ENCODE results near the gene CAPN13. TPM values are rescaled to one million over a fixed set of nuclear protein-coding genes. Genes with fewer than 3 reads are reported as not detected.
A peak's percentile ranks its signal among the peaks of the same experiment; 100 is the strongest.

Gene CAPN13
- total and polyA plus RNA-seq, 4 experiments from 2014 or later, result not detected

DNA sequence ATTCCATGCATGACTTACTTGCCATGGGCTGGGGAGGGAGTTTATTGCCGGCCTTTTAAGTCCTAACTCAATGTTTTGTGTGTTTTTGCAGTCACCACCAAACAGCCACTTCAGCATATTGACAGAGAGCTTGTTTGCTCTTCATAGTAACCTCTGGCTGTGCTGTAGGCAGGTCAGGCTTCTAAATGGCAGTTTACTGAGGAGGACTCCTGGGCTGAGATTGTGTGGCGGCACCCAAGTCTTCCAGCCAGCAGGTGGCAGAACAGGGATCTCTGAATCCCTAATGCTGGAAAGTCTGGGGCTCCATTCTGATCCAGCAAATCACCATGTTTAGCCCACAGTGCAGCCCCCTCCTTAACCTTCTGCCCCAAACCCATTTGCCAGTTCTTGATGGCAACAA, 121.2 kb downstream of the CAPN13 start:
- no peak overlapping the region for H3K4me3 ChIP-seq (ENCODE audit: low read length in 2 of 2)
- no peak overlapping the region for H3K27ac Mint-ChIP-seq
- H3K9me3 Mint-ChIP-seq, result no peaks in the 10 kb centered on the region
- no peaks in the 10 kb centered on the region for H3K27me3 ChIP-seq (ENCODE audit: insufficient read depth, low read length)
- intact Hi-C loops (cut with micrococcal nuclease), result no loop called here
- ChIA-PET CTCF (ENCODE audit: partially characterized antibody) (interaction anchor here (0.6 to 2.5 kb wide), 9 partner anchors 17 to 521 kb away, joined by 3 to 9 read pairs (median 4); no protein-coding TSS in a partner anchor), POLR2A (ENCODE audit: partially characterized antibody) (no interaction called here)
- no peaks in the 10 kb centered on the region for H3K4me1 ChIP-seq (ENCODE audit: insufficient read depth, low read length)
- H3K9me3 ChIP-seq (ENCODE audit: control insufficient read depth in 1 of 2, low read length in 2 of 2), result no peaks in the 10 kb centered on the region
- no peaks in the 10 kb centered on the region for H3K36me3 ChIP-seq (ENCODE audit: insufficient read depth, low read length)
- DNase-seq, result no peak
- H3K36me3 Mint-ChIP-seq, result no peaks in the 10 kb centered on the region
- H3K4me1 Mint-ChIP-seq, result no peaks in the 10 kb centered on the region
- no peak overlapping the region for H3K4me3 Mint-ChIP-seq
- no peak overlapping the region for H3K27ac ChIP-seq (ENCODE audit: low read depth, low read length)
- no peaks in the 10 kb centered on the region for H3K27me3 Mint-ChIP-seq

DNA sequence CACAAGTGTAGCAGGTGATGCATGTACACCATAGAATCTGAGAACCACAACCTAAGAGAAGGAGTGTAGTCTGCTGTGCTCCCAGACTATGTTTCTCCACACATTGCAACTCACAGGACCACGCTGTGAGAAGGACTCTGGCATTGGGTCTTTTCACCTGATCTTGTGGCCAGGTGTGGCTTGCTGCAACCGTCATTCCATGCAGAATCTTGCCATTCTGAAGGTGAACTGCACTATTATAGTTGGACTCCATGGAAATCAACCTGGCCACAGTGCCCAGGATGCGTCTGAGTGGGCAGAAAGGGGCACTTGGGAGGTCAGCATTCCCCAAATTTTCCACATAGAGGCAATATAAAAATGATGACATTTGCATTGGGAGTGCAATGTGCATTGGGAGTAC, 122.2 kb downstream of the CAPN13 start:
- DNase-seq, result no peak
- Mint-ChIP-seq H3K27ac (no peak overlapping the region), H3K9me3 (no peaks in the 10 kb centered on the region), H3K4me3 (no peak overlapping the region), H3K4me1 (no peaks in the 10 kb centered on the region), H3K36me3 (no peaks in the 10 kb centered on the region), H3K27me3 (no peaks in the 10 kb centered on the region)
- Histone ChIP-seq H3K36me3 (ENCODE audit: insufficient read depth, low read length) (no peaks in the 10 kb centered on the region), H3K27ac (ENCODE audit: low read depth, low read length) (no peak overlapping the region), H3K9me3 (ENCODE audit: control insufficient read depth in 1 of 2, low read length in 2 of 2) (no peaks in the 10 kb centered on the region), H3K4me1 (ENCODE audit: insufficient read depth, low read length) (no peaks in the 10 kb centered on the region), H3K27me3 (ENCODE audit: insufficient read depth, low read length) (no peaks in the 10 kb centered on the region), H3K4me3 (ENCODE audit: low read length in 2 of 2) (no peak overlapping the region)
- intact Hi-C loops (cut with micrococcal nuclease), result no loop called here
- CTCF ChIA-PET (ENCODE audit: partially characterized antibody), result interaction anchor here (2.5 kb wide), 1 partner anchor 26 kb away, joined by 8 read pairs; no protein-coding TSS in a partner anchor
- POLR2A ChIA-PET (ENCODE audit: partially characterized antibody), result no interaction called here

DNA sequence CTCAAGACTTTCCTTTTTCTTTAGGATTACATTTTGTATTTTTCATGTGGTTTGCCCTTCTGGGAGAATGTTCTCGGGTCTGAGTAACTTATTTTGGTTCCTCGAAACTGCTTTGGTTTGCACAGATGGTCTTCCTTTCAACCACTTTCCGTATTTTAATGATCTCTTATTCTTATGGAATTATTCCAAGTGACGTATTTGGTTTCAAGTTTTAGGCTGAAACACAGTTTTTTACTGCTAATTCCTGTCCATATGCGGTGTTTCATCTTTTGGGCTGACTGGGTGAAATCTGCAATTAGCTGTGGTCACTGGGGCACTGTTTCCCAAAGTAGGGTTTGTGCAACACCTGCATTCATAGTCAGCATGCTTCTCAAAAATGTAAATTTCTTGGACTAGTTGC, 122.7 kb downstream of the CAPN13 start:
- Mint-ChIP-seq H3K4me1 (no peaks in the 10 kb centered on the region), H3K27ac (no peak overlapping the region), H3K36me3 (no peaks in the 10 kb centered on the region), H3K9me3 (no peaks in the 10 kb centered on the region), H3K27me3 (no peaks in the 10 kb centered on the region), H3K4me3 (no peak overlapping the region)
- CTCF ChIA-PET (ENCODE audit: partially characterized antibody), result no interaction called here
- POLR2A ChIA-PET (ENCODE audit: partially characterized antibody), result no interaction called here
- no peaks in the 10 kb centered on the region for H3K36me3 ChIP-seq (ENCODE audit: insufficient read depth, low read length)
- intact Hi-C loops (cut with micrococcal nuclease), result no loop called here
- no peaks in the 10 kb centered on the region for H3K27me3 ChIP-seq (ENCODE audit: insufficient read depth, low read length)
- no peaks in the 10 kb centered on the region for H3K4me1 ChIP-seq (ENCODE audit: insufficient read depth, low read length)
- H3K27ac ChIP-seq (ENCODE audit: low read depth, low read length), result no peak overlapping the region
- no peaks in the 10 kb centered on the region for H3K9me3 ChIP-seq (ENCODE audit: control insufficient read depth in 1 of 2, low read length in 2 of 2)
- H3K4me3 ChIP-seq (ENCODE audit: low read length in 2 of 2), result no peak overlapping the region
- DNase-seq, result no peak

DNA sequence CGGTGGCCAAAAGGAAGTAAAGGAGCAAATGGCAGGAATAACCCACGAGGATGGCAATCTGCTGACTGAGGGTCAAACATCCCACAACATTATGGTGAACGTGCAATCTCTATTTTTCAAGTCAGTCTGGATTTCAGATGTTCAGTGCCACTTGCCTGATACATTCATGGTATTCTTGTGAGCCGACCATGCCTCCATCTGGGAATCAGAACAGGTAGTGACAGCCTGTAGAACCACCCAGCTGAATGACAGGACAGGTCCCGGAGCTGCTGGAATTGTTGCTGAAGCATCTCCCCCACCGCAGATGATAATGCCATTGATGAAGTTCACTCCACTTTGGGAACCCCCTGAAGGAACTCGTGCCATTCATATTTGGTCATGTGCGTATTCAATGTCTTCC, 123.2 kb downstream of the CAPN13 start:
- H3K4me3 ChIP-seq (ENCODE audit: low read length in 2 of 2), result no peak overlapping the region
- intact Hi-C loops (cut with micrococcal nuclease), result no loop called here
- H3K36me3 ChIP-seq (ENCODE audit: insufficient read depth, low read length), result no peaks in the 10 kb centered on the region
- H3K27me3 ChIP-seq (ENCODE audit: insufficient read depth, low read length), result no peaks in the 10 kb centered on the region
- CTCF ChIA-PET (ENCODE audit: partially characterized antibody), result no interaction called here
- H3K4me1 Mint-ChIP-seq, result no peaks in the 10 kb centered on the region
- no peak overlapping the region for H3K27ac ChIP-seq (ENCODE audit: low read depth, low read length)
- H3K9me3 Mint-ChIP-seq, result no peaks in the 10 kb centered on the region
- H3K27me3 Mint-ChIP-seq, result no peaks in the 10 kb centered on the region
- POLR2A ChIA-PET (ENCODE audit: partially characterized antibody), result no interaction called here
- H3K27ac Mint-ChIP-seq, result no peak overlapping the region
- no peak for DNase-seq
- no peaks in the 10 kb centered on the region for H3K9me3 ChIP-seq (ENCODE audit: control insufficient read depth in 1 of 2, low read length in 2 of 2)
- H3K4me3 Mint-ChIP-seq, result no peak overlapping the region
- H3K4me1 ChIP-seq (ENCODE audit: insufficient read depth, low read length), result no peaks in the 10 kb centered on the region
- no peaks in the 10 kb centered on the region for H3K36me3 Mint-ChIP-seq

DNA sequence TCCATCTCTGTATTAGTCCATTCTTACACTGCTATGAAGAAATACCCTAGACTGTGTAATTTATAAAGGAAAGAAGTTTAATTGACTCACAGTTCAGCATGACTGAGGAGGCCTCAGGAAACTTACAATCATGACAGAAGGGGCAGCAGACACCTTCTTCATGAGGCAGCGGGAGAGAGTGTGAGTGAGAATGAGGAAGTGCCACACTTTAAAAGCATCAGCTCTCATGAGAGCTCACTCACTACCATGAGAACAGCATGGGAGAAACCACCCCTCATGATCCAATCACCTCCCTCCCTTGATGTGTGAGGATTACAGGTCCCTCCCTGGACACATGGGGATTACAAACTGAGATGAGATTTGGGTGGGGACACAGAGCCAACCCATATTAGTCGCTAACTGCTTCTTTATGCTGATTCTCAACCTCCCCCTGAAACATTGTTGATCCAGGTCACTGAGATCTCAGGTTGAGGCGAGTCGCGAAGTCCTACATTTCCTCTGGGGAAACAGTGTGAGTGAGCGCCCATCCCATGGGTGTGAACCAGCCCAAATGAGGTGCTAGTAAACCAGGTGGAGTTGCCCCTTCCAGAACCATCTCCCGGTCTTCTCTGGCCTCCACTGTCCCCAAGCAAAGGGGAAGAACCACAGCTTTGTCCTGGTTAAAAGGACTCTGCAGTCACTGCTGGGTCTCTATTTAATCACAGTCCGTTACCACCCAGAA, 123.8 kb downstream of the CAPN13 start:
- Histone ChIP-seq H3K4me3 (ENCODE audit: low read length in 2 of 2) (no peak overlapping the region), H3K9me3 (ENCODE audit: control insufficient read depth in 1 of 2, low read length in 2 of 2) (no peaks in the 10 kb centered on the region), H3K4me1 (ENCODE audit: insufficient read depth, low read length) (no peaks in the 10 kb centered on the region), H3K27me3 (ENCODE audit: insufficient read depth, low read length) (no peaks in the 10 kb centered on the region), H3K36me3 (ENCODE audit: insufficient read depth, low read length) (no peaks in the 10 kb centered on the region), H3K27ac (ENCODE audit: low read depth, low read length) (no peak overlapping the region)
- H3K9me3 Mint-ChIP-seq, result no peaks in the 10 kb centered on the region
- no peaks in the 10 kb centered on the region for H3K27me3 Mint-ChIP-seq
- H3K36me3 Mint-ChIP-seq, result no peaks in the 10 kb centered on the region
- H3K4me1 Mint-ChIP-seq, result no peaks in the 10 kb centered on the region
- no peak overlapping the region for H3K27ac Mint-ChIP-seq
- intact Hi-C loops (cut with micrococcal nuclease), result no loop called here
- CTCF ChIA-PET (ENCODE audit: partially characterized antibody), result interaction anchor here (1.4 kb wide), 1 partner anchor 518 kb away, joined by 5 read pairs; no protein-coding TSS in a partner anchor
- DNase-seq, result no peak
- no peak overlapping the region for H3K4me3 Mint-ChIP-seq
- POLR2A ChIA-PET (ENCODE audit: partially characterized antibody), result no interaction called here

DNA sequence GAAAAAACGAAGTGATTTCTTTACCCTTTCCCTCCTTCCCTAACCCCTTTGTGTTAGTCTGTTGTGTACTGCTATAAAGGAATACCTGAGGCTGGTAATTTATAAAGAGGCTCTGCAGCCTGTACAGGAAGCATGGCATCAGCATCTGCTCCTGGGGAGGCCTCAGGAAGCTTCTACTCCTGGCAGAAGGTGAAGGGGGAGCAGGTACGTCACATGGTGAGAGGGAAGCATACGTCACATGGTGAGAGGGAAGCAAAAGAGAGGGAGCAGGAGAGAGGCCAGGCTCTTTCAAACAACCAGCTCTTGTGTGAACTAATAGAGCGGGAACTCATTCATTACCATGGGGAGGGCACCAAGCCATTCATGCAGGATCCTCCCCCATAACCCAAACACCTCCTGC, 126.2 kb downstream of the CAPN13 start:
- no peaks in the 10 kb centered on the region for H3K4me1 ChIP-seq (ENCODE audit: insufficient read depth, low read length)
- Mint-ChIP-seq H3K9me3 (no peaks in the 10 kb centered on the region), H3K4me1 (no peaks in the 10 kb centered on the region), H3K27ac (peak overlapping the region in 1 of 7 donors; percentile 9), H3K36me3 (no peaks in the 10 kb centered on the region), H3K4me3 (no peak overlapping the region), H3K27me3 (no peaks in the 10 kb centered on the region)
- H3K4me3 ChIP-seq (ENCODE audit: low read length in 2 of 2), result no peak overlapping the region
- no peaks in the 10 kb centered on the region for H3K36me3 ChIP-seq (ENCODE audit: insufficient read depth, low read length)
- POLR2A ChIA-PET (ENCODE audit: partially characterized antibody), result no interaction called here
- H3K27ac ChIP-seq (ENCODE audit: low read depth, low read length), result no peak overlapping the region
- no peak for DNase-seq
- H3K27me3 ChIP-seq (ENCODE audit: insufficient read depth, low read length), result no peaks in the 10 kb centered on the region
- H3K9me3 ChIP-seq (ENCODE audit: control insufficient read depth in 1 of 2, low read length in 2 of 2), result no peaks in the 10 kb centered on the region
- CTCF ChIA-PET (ENCODE audit: partially characterized antibody), result interaction anchor here (1.3 kb wide), 1 partner anchor 31 kb away, joined by 4 read pairs; no protein-coding TSS in a partner anchor
- intact Hi-C loops (cut with micrococcal nuclease), result no loop called here

DNA sequence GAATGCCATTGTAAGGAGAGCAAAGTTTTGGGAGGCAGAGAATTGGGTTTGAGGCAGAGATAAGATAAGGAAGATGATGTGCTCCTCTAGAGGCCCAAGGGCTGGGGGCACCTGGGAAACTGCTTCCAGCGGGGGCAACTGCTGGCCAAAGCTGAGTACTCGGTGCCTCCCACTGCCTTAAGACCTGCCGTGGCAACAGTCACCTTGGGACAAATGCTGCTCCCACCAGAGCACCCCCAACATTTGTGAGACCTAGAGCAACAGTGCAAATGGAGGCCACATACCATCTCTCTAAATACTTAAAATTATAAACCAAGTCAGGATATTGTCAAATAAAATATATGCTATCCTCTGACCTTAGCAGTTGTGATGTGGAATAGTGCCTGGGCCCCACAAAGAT, 127.1 kb downstream of the CAPN13 start:
- Histone ChIP-seq H3K27ac (ENCODE audit: low read depth, low read length) (no peak overlapping the region), H3K4me1 (ENCODE audit: insufficient read depth, low read length) (no peaks in the 10 kb centered on the region), H3K36me3 (ENCODE audit: insufficient read depth, low read length) (no peaks in the 10 kb centered on the region), H3K9me3 (ENCODE audit: control insufficient read depth in 1 of 2, low read length in 2 of 2) (no peaks in the 10 kb centered on the region), H3K27me3 (ENCODE audit: insufficient read depth, low read length) (no peaks in the 10 kb centered on the region), H3K4me3 (ENCODE audit: low read length in 2 of 2) (no peak overlapping the region)
- Mint-ChIP-seq H3K4me1 (no peaks in the 10 kb centered on the region), H3K4me3 (no peak overlapping the region), H3K27me3 (no peaks in the 10 kb centered on the region), H3K36me3 (no peaks in the 10 kb centered on the region), H3K9me3 (no peaks in the 10 kb centered on the region), H3K27ac (peak overlapping the region in 2 of 7 donors; percentile 16 to 54)
- POLR2A ChIA-PET (ENCODE audit: partially characterized antibody), result no interaction called here
- intact Hi-C loops (cut with micrococcal nuclease), result no loop called here
- no peak for DNase-seq
- CTCF ChIA-PET (ENCODE audit: partially characterized antibody), result interaction anchor here (1.3 kb wide), 1 partner anchor 32 kb away, joined by 4 read pairs; no protein-coding TSS in a partner anchor

Measured in CD4-positive, alpha-beta memory T cell (primary cell).